H1 (cell line): ENCODE data around the gene RABGAP1. TPM values are rescaled to one million over a fixed set of nuclear protein-coding genes. Genes with fewer than 3 reads are reported as not detected.

Experiments
- CTCF ChIA-PET: fragments of 300-600 bp; sonication (Branson Sonifier 250); formaldehyde crosslinking; loops from one replicate; lab custom pipeline; 2021; ENCODE audit not compliant: partially characterized antibody; lab: Charles Lee
- POLR2A ChIA-PET: fragments of 300-600 bp; sonication (Branson Sonifier 250); formaldehyde crosslinking; loops from one replicate; lab custom pipeline; 2021; ENCODE audit warnings: inconsistent platforms; ENCODE audit not compliant: partially characterized antibody; lab: Charles Lee
- DNase-seq, 2 experiments: peaks; one replicate each; pipeline versions ENCODE4 v3.0.0 to v3.0.0-alpha.2; 2010 to 2022; ENCODE audit warnings: low spot score in 2 of 2, low read depth in 1 of 2, mixed read lengths in 1 of 2
- FAIRE-seq: peaks from 2 replicates; lab custom pipeline; 2011; peaks lifted over from hg19 to GRCh38; lab: Jason Lieb, UNC
- H2AFZ ChIP-seq: 2 replicates; pipeline ENCODE4 v1.8.1; 2012; ENCODE audit warnings: low read length, inconsistent platforms
- H2AK5ac ChIP-seq: 2 replicates; pipeline ENCODE4 v1.6.1; 2013; ENCODE audit warnings: low read depth, low read length
- H2BK120ac ChIP-seq: replicated peaks from 2 replicates; pipeline ENCODE3; 2013; ENCODE audit warnings: low read depth, low read length, inconsistent platforms
- H2BK12ac ChIP-seq: 2 replicates; pipeline ENCODE4 v1.6.1; 2013; ENCODE audit warnings: low read depth, low read length
- H2BK15ac ChIP-seq: 2 replicates; pipeline ENCODE4 v1.6.1; 2013; ENCODE audit warnings: low read length
- H2BK20ac ChIP-seq: 2 replicates; pipeline ENCODE4 v1.6.1; 2013; ENCODE audit warnings: low read length
- H2BK5ac ChIP-seq: 2 replicates; pipeline ENCODE4 v1.6.1; 2013; ENCODE audit warnings: low read depth, low read length
- H3K14ac ChIP-seq: 2 replicates; pipeline ENCODE4 v1.6.1; 2013; ENCODE audit warnings: inconsistent platforms; ENCODE audit not compliant: insufficient read length
- H3K18ac ChIP-seq: 2 replicates; pipeline ENCODE4 v1.6.1; 2013; ENCODE audit warnings: low read length; ENCODE audit errors: extremely low read depth
- H3K23ac ChIP-seq: 2 replicates; pipeline ENCODE4 v1.6.1; 2013; ENCODE audit warnings: inconsistent platforms; ENCODE audit not compliant: insufficient read length
- H3K23me2 ChIP-seq: 2 replicates; pipeline ENCODE4 v1.6.1; 2013; ENCODE audit warnings: low read depth, low read length
- H3K27ac ChIP-seq: 2 replicates; pipeline ENCODE4 v1.6.1; 2011; ENCODE audit warnings: low read depth, low read length, inconsistent platforms
- H3K27me3 ChIP-seq, 4 experiments: replicated peaks in 1 of 4; 1 replicate in 1 of 4; 2 replicates in 3 of 4; pipeline versions ENCODE4 v1.6.1 to v1.8.1; 2011 to 2013; ENCODE audit warnings: low read length in 3 of 4, mild to moderate bottlenecking in 3 of 4, inconsistent platforms in 2 of 4, mixed read lengths in 2 of 4, moderate library complexity in 1 of 4; ENCODE audit not compliant: control insufficient read depth in 3 of 4, insufficient read depth in 3 of 4; ENCODE audit errors: extremely low read depth in 1 of 4
- H3K36me3 ChIP-seq, 4 experiments: 2 replicates each; pipeline versions ENCODE4 v1.6.1 to v1.8.1; 2011 to 2013; ENCODE audit warnings: mild to moderate bottlenecking in 4 of 4, low read length in 3 of 4, moderate library complexity in 2 of 4, control low read depth in 1 of 4, inconsistent platforms in 1 of 4; ENCODE audit not compliant: insufficient read depth in 4 of 4, control insufficient read depth in 2 of 4
- H3K4ac ChIP-seq: replicated peaks from 2 replicates; pipeline ENCODE3; 2013; ENCODE audit warnings: low read length, low read depth, mixed read lengths, inconsistent platforms; ENCODE audit not compliant: insufficient read length
- H3K4me1 ChIP-seq, 4 experiments: replicated peaks in 1 of 4; 1 replicate in 1 of 4; 2 replicates in 3 of 4; pipeline versions ENCODE4 v1.6.1 to v1.8.1; 2011 to 2013; ENCODE audit warnings: low read length in 3 of 4, inconsistent platforms in 2 of 4, mixed read lengths in 1 of 4; ENCODE audit not compliant: insufficient read depth in 4 of 4, control insufficient read depth in 3 of 4
- H3K4me2 ChIP-seq, 2 experiments: 2 replicates each; pipeline versions ENCODE4 v1.6.1 to v1.8.1; 2011 to 2013; ENCODE audit warnings: low read depth in 2 of 2, low read length in 2 of 2, control low read depth in 1 of 2, inconsistent platforms in 1 of 2, mild to moderate bottlenecking in 1 of 2; ENCODE audit not compliant: insufficient read depth in 1 of 2
- H3K4me3 ChIP-seq, 4 experiments: fragments of 200-600, 300-600 bp in 1 of 4; sonication (generic), shearing (Covaris generic), sonication (Bioruptor Twin) in 1 of 4; 2 replicates each; pipeline versions ENCODE4 v1.5.1 to v1.8.1; 2011 to 2016; ENCODE audit warnings: low read length in 4 of 4, low read depth in 3 of 4, control low read depth in 2 of 4, inconsistent platforms in 2 of 4, mild to moderate bottlenecking in 2 of 4, mixed read lengths in 1 of 4, moderate library complexity in 1 of 4; ENCODE audit not compliant: insufficient read depth in 2 of 4; ENCODE audit errors: extremely low read depth in 1 of 4
- H3K56ac ChIP-seq: replicated peaks from 2 replicates; pipeline ENCODE3; 2013; ENCODE audit warnings: low read depth, mild to moderate bottlenecking, mixed read lengths, low read length, inconsistent platforms; ENCODE audit not compliant: insufficient read length
- H3K79me1 ChIP-seq: 2 replicates; pipeline ENCODE4 v1.6.1; 2013; ENCODE audit warnings: low read depth, low read length, control low read depth
- H3K79me2 ChIP-seq, 2 experiments: 2 replicates each; pipeline versions ENCODE4 v1.6.1 to v1.8.1; 2012 to 2013; ENCODE audit warnings: low read length in 2 of 2, mild to moderate bottlenecking in 2 of 2, inconsistent platforms in 1 of 2; ENCODE audit not compliant: insufficient read depth in 2 of 2, control insufficient read depth in 1 of 2
- H3K9ac ChIP-seq, 4 experiments: replicated peaks in 1 of 4; 1 replicate in 1 of 4; 2 replicates in 3 of 4; pipeline versions ENCODE4 v1.6.1 to v1.8.1; 2011 to 2013; ENCODE audit warnings: low read depth in 3 of 4, low read length in 3 of 4, control low read depth in 2 of 4, mild to moderate bottlenecking in 2 of 4, moderate library complexity in 2 of 4, inconsistent platforms in 1 of 4; ENCODE audit errors: extremely low read depth in 1 of 4
- H3K9me3 ChIP-seq, 2 experiments: 2 replicates each; pipeline versions ENCODE4 v1.6.1 to v1.8.1; 2012 to 2013; ENCODE audit warnings: mild to moderate bottlenecking in 2 of 2, moderate library complexity in 2 of 2, control low read depth in 1 of 2, inconsistent platforms in 1 of 2, low read depth in 1 of 2, low read length in 1 of 2, mixed read lengths in 1 of 2; ENCODE audit not compliant: insufficient read depth in 2 of 2
- H4K20me1 ChIP-seq, 2 experiments: replicated peaks in 1 of 2; 2 replicates each; pipeline versions ENCODE3 to v1.8.1; 2011 to 2013; ENCODE audit warnings: inconsistent platforms in 2 of 2, low read length in 2 of 2, mild to moderate bottlenecking in 1 of 2; ENCODE audit not compliant: insufficient read depth in 2 of 2, control insufficient read depth in 1 of 2
- H4K5ac ChIP-seq: 2 replicates; pipeline ENCODE4 v1.6.1; 2013; ENCODE audit warnings: low read length, low read depth, mixed read lengths, inconsistent platforms; ENCODE audit not compliant: insufficient read length
- H4K8ac ChIP-seq: 2 replicates; pipeline ENCODE4 v1.8.0; 2013; ENCODE audit warnings: mild to moderate bottlenecking, moderate library complexity, low read length, inconsistent platforms; ENCODE audit not compliant: insufficient read depth; ENCODE audit errors: extremely low read depth
- H4K91ac ChIP-seq: replicated peaks from 2 replicates; pipeline ENCODE3; 2013; ENCODE audit warnings: low read length, mixed read lengths, inconsistent platforms; ENCODE audit not compliant: insufficient read length
- ASH2L ChIP-seq: fragments of 200-600, 300-600 bp; sonication (generic); IDR thresholded peaks from one replicate; pipeline ENCODE4 v1.7.1; 2017; ENCODE audit warnings: low read length
- ATF2 ChIP-seq: IDR thresholded peaks from 2 replicates; pipeline ENCODE4 v1.6.1; 2012; ENCODE audit warnings: low read length, inconsistent platforms
- BRCA1 ChIP-seq: IDR thresholded peaks from 2 replicates; pipeline ENCODE4 v1.6.1; 2012; ENCODE audit warnings: low read depth, low read length, improper control_type of control experiment
- CBX8 ChIP-seq: fragments of 300-800, 300-1000 bp; sonication (generic); IDR thresholded peaks from 2 replicates; pipeline ENCODE4 v1.7.1; 2016; ENCODE audit warnings: low read depth, low read length, borderline replicate concordance
- CEBPB ChIP-seq: IDR thresholded peaks from 2 replicates; pipeline ENCODE4 v1.6.1; 2012; ENCODE audit warnings: low read depth, low read length
- E2F6 ChIP-seq: IDR thresholded peaks from 2 replicates; pipeline ENCODE4 v1.6.1; 2012; ENCODE audit warnings: inconsistent platforms
- GABPA ChIP-seq: IDR thresholded peaks from 2 replicates; pipeline ENCODE4 v1.6.1; 2011; ENCODE audit warnings: mild to moderate bottlenecking, low read length, moderate library complexity, borderline replicate concordance; ENCODE audit not compliant: insufficient read depth
- POLR2AphosphoS5 ChIP-seq: IDR thresholded peaks from 2 replicates; pipeline ENCODE4 v1.6.1; 2011; ENCODE audit warnings: low read depth, low read length
- POU5F1 ChIP-seq: IDR thresholded peaks from 2 replicates; pipeline ENCODE4 v1.6.1; 2011; ENCODE audit warnings: low read depth, mild to moderate bottlenecking, low read length, moderate library complexity
- SIN3A ChIP-seq, 2 experiments: IDR thresholded peaks in 1 of 2; conservative IDR thresholded peaks in 1 of 2; 2 replicates each; pipeline ENCODE4 v1.6.1; 2011 to 2012; ENCODE audit warnings: low read length in 2 of 2, improper control_type of control experiment in 1 of 2, low read depth in 1 of 2, mild to moderate bottlenecking in 1 of 2
- SP1 ChIP-seq: IDR thresholded peaks from 2 replicates; pipeline ENCODE4 v1.6.1; 2011; ENCODE audit warnings: low read depth, low read length
- TEAD4 ChIP-seq: IDR thresholded peaks from 2 replicates; pipeline ENCODE4 v1.6.1; 2012; ENCODE audit warnings: low read depth, low read length, inconsistent platforms, mixed read lengths
- polyA plus RNA-seq, 7 experiments: library from polyadenylated mRNA; depleted of rRNA in 3 of 7; stranded (reverse) in 5 of 7; unstranded in 2 of 7; fragments of >200 nt in 5 of 7; fragments of 200-250 nt in 2 of 7; gene quantifications; 1 replicate in 5 of 7; 2 replicates in 1 of 7; 4 replicates in 1 of 7; pipeline versions ENCODE4 v1.2.1 to v1.2.3, GENCODE V29; 2011 to 2013; ENCODE audit warnings: missing spikeins in 2 of 7, mixed read lengths in 2 of 7
- total RNA-seq: library from RNA; stranded (reverse); fragmentation: NEBNext Ultra II Directional; extraction: Animal tissue kit (Norgen Biotek cat#: 25700); gene quantifications from 2 replicates; pipeline ENCODE4 v1.2.1, GENCODE V29; 2021

RABGAP1 gene
- total and polyA plus RNA-seq, 2 of the 8 experiments (the other 6 are each of a cell fraction or from before 2014, with no cell fraction given) = 15.7 to 38.3 TPM

GRCh38 chr9:123053046-123053445 is 112.2 kb downstream of the RABGAP1 start:
- H2AK5ac ChIP-seq = no peak overlapping the region
- H2BK20ac ChIP-seq = no peak overlapping the region
- DNase-seq (no peak), FAIRE-seq (no peak)
- CTCF ChIA-PET = interaction anchor here (0.9 kb wide), 1 partner anchor 11 kb away, joined by 4 read pairs; no protein-coding TSS in a partner anchor
- TF ChIP-seq POU5F1 (no peak), GABPA (no peak), SP1 (no peak), ASH2L (no peak), E2F6 (no peak), CEBPB (no peak), SIN3A (conservative IDR thresholded peaks at IDR 0.05 in 1 of 2, IDR thresholded peaks at IDR 0.05 in 1 of 2; ENCODE audit: low read depth in 1 of 2, low read length in 2 of 2) (no peak), TEAD4 (no peak), BRCA1 (no peak), CBX8 (no peak), ATF2 (no peak), POLR2AphosphoS5 (no peak)
- H4K20me1 ChIP-seq = no peaks in the 10 kb centered on the region
- H3K4me2 ChIP-seq = no peak overlapping the region
- no peak overlapping the region for H3K14ac ChIP-seq
- H3K27me3 ChIP-seq = no peaks in the 10 kb centered on the region
- H4K91ac ChIP-seq = no peak overlapping the region
- H3K9ac ChIP-seq = no peak overlapping the region
- POLR2A ChIA-PET = interaction anchor here (1.4 kb wide), 1 partner anchor 18 kb away, joined by 3 read pairs; no protein-coding TSS in a partner anchor
- no peak overlapping the region for H2BK5ac ChIP-seq
- H3K4me3 ChIP-seq = no peak overlapping the region
- H3K79me1 ChIP-seq = no peaks in the 10 kb centered on the region
- no peaks in the 10 kb centered on the region for H3K4me1 ChIP-seq
- H3K27ac ChIP-seq = no peak overlapping the region
- H2BK12ac ChIP-seq = no peak overlapping the region
- no peaks in the 10 kb centered on the region for H3K23me2 ChIP-seq
- H2BK120ac ChIP-seq = no peak overlapping the region
- no peaks in the 10 kb centered on the region for H3K79me2 ChIP-seq
- no peak overlapping the region for H3K23ac ChIP-seq
- H3K9me3 ChIP-seq = no peaks in the 10 kb centered on the region; a peak in 1 of 4 replicates
- H2AFZ ChIP-seq = no peak overlapping the region
- no peak overlapping the region for H3K4ac ChIP-seq
- peaks cover 0 to 14% (median 4%) of the 10 kb centered on the region in 4 experiments; a peak in 4 of 8 replicates for H3K36me3 ChIP-seq
- H2BK15ac ChIP-seq = no peak overlapping the region
- H4K5ac ChIP-seq = no peak overlapping the region
- no peak overlapping the region for H3K18ac ChIP-seq
- no peak overlapping the region for H4K8ac ChIP-seq
- H3K56ac ChIP-seq = no peak overlapping the region
